Epithelial cell of proximal tubule (primary cell): ENCODE results near the gene RFX7. TPM values are rescaled to one million over a fixed set of nuclear protein-coding genes. Genes with fewer than 3 reads are reported as not detected.
A peak's percentile ranks its signal among the peaks of the same experiment; 100 is the strongest.

Experiments used
- DNase-seq: peaks from one replicate; pipeline ENCODE4 v3.0.0-alpha.2; 2011; ENCODE audit warnings: low read depth
- H3K4me3 ChIP-seq: 2 replicates; pipeline ENCODE4 v1.5.1; 2011; ENCODE audit warnings: low read depth, mild to moderate bottlenecking, low read length
- total RNA-seq: library from RNA; depleted of rRNA; stranded (reverse); fragments of >200 nt; gene quantifications from 2 replicates; pipeline ENCODE4 v1.2.3, GENCODE V29; 2015
- TF ChIP-seq, protein P1 (sequence below): conservative IDR thresholded peaks from 2 replicates; pipeline ENCODE4 v1.5.1; 2012; ENCODE audit warnings: low read depth, mild to moderate bottlenecking, low read length

The RFX7 gene
- total RNA-seq, 1 donor from 2014 or later = 4.8 TPM

- DNase-seq = no peak
- TF ChIP-seq, protein P1, sequence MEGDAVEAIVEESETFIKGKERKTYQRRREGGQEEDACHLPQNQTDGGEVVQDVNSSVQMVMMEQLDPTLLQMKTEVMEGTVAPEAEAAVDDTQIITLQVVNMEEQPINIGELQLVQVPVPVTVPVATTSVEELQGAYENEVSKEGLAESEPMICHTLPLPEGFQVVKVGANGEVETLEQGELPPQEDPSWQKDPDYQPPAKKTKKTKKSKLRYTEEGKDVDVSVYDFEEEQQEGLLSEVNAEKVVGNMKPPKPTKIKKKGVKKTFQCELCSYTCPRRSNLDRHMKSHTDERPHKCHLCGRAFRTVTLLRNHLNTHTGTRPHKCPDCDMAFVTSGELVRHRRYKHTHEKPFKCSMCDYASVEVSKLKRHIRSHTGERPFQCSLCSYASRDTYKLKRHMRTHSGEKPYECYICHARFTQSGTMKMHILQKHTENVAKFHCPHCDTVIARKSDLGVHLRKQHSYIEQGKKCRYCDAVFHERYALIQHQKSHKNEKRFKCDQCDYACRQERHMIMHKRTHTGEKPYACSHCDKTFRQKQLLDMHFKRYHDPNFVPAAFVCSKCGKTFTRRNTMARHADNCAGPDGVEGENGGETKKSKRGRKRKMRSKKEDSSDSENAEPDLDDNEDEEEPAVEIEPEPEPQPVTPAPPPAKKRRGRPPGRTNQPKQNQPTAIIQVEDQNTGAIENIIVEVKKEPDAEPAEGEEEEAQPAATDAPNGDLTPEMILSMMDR = no peak
- H3K4me3 ChIP-seq = no peak overlapping the region
Observed at GRCh38 chr15:56051676-56052075, 192.0 kb downstream of the RFX7 start.

DNA sequence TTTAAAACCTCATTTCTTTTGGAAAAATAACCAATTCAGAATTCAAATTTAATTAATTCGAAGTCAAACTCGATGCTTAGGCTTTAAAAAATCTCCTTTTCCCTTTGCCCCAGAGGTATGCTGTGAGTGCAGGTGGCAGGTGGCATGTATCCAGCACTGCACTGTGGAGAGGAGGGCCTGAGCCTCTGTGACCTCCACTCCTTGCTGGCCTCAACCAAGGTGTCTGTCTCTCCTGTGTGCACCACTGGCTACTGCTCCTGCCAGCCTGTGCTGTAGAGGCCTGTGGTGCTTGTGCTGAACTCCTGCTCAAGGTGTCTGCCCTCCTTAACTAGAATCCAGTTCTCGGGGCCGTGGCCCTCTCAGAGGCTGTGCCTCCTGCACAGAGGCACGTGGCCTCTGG is 194.1 kb downstream of the RFX7 start:
- TF ChIP-seq, protein P1 = no peak
- no peak for DNase-seq
- H3K4me3 ChIP-seq = no peak overlapping the region

DNA sequence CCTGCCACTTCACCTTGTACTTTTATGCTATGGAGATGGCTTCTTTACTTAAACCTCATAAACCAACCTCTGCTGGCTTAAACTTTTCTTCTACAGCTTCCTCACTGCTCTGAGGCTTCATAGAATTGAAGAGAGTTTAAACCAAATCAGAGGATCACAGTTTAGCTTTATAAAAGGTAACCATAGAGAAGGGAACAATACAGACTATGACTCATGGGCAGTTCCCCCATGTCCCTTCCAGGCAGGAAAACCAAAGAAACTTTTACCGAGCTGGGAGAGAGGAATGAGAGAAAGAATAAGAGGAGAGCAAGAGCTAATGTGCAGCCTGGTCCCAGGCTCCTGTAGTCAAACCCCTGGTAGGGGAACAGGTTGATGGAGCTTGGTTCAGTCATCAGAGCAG is 196.3 kb downstream of the RFX7 start:
- TF ChIP-seq, protein P1 = no peak
- no peak overlapping the region for H3K4me3 ChIP-seq
- DNase-seq = peak; percentile 23

- TF ChIP-seq, protein P1 = no peak
- DNase-seq = no peak
- H3K4me3 ChIP-seq = no peak overlapping the region
Observed at GRCh38 chr15:56045068-56045748, 198.5 kb downstream of the RFX7 start.

DNA sequence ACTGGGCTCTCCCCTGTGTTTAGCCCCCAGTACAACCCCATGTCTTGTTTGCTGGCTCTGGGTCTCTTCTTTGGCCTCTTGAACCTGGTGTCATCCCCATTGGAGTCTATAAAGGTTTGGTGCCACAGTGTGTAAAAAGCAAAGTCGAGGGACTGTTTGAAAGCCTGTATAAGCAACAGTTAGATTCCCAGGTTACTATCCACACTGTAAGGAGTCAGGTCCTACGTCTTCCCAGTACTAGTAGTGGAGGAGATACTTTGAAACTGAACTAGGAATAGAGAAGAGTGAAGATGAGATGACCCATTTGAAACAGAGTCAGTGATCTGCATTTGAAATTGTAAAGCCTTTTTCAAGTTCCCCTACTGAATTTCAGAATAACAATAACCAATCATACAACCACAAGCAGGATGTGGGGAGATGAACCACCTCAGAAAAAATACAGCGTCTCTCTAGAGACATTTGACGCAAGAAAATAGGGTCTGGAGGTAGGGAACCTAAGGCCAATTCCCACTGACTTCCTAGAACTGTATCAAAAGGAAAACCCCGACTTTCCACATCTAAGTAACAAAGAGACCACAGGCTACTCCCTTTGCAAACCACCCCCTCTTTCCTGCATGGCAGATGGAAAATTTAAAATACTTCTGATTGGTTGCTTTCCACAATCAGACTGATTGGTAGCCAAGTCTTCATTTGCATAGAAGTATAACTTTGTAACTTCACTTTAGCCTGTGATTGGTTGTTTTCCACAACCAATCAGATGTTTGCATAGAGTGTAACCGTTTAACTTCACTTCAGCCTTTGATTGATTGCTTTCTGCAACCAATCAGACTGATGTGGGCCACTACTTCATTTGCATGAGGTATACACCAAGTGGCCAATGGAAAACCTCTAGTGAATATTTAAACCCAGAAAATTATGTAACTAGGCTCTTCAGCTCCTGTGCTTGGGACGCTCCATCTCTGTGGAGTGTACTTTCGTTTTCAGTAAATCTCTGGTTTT is 200.4 kb downstream of the RFX7 start:
- DNase-seq = no peak
- no peak overlapping the region for H3K4me3 ChIP-seq
- TF ChIP-seq, protein P1 = no peak

- H3K4me3 ChIP-seq = no peak overlapping the region
- DNase-seq = no peak
- TF ChIP-seq, protein P1 = no peak
Observed at GRCh38 chr15:56042498-56042897, 201.2 kb downstream of the RFX7 start.
